ENCODE results near the gene CNTN4.

GRCh38 chr3:3066910-3067309, 968.2 kb downstream of the CNTN4 start:
- TF ChIP-seq RXRA (IDR thresholded peaks at IDR 0.05; ENCODE audit: insufficient read depth, low read depth, low read length) (no peak), CTCF (IDR thresholded peaks at IDR 0.05; ENCODE audit: control extremely low read depth in 1 of 3, insufficient read depth in 1 of 3, low read depth in 1 of 3, low read length in 3 of 3) (no peak), CHD2 (IDR thresholded peaks at IDR 0.05; ENCODE audit: low read length) (no peak), EP300 (IDR thresholded peaks at IDR 0.05; ENCODE audit: borderline replicate concordance in 1 of 2, low read depth in 2 of 2, low read length in 2 of 2) (no peak), POLR2AphosphoS5 (IDR thresholded peaks at IDR 0.05; ENCODE audit: low read depth, low read length) (no peak), TAF1 (IDR thresholded peaks at IDR 0.05; ENCODE audit: low read depth, low read length) (no peak)
